HepG2 (cell line): Measurements from ENCODE around the gene ASNS. TPM values are rescaled to one million over a fixed set of nuclear protein-coding genes. Genes with fewer than 3 reads are reported as not detected.

ENCODE experiments used
- ATAC-seq: fragments of 200-7000 bp; cut with Tn5 transposase; 3 replicates; pipeline ENCODE4 v1.9.1; 2020; ENCODE audit warnings: mild to moderate bottlenecking, moderate library complexity
- BruUV-seq: library from RNA; stranded (reverse); fragments of 400-500 nt; replicated peaks from 2 replicates; lab custom pipeline; 2021; lab: Mats Ljungman, UMichigan
- CTCF ChIA-PET: fragments of 300-600 bp; formaldehyde crosslinking; extraction: SDS; loops from one replicate; lab custom pipeline; 2021; ENCODE audit warnings: low total read pairs, inconsistent platforms, low intra/inter-chr PET ratio; lab: Yijun Ruan, JAX
- POLR2A ChIA-PET: fragments of 350-600 bp; sonication (Branson Sonifier 250); formaldehyde crosslinking; loops from one replicate; lab custom pipeline; 2020; ENCODE audit warnings: antibody characterized with exemption, inconsistent platforms; lab: Yijun Ruan, JAX
- DNase-seq: peaks from one replicate; pipeline ENCODE4 v3.0.0-alpha.2; 2015; ENCODE audit warnings: low spot score
- FAIRE-seq: peaks from 3 replicates; lab custom pipeline; 2011; peaks lifted over from hg19 to GRCh38; lab: Jason Lieb, UNC
- H2AFZ ChIP-seq: one replicate; pipeline ENCODE4 v1.6.1; 2011; ENCODE audit warnings: low read length, inconsistent platforms
- H3K27ac ChIP-seq: fragments of 300-600 bp; 3 replicates; pipeline ENCODE4 v1.8.0; 2011; ENCODE audit warnings: mixed run types, mild to moderate bottlenecking, mixed read lengths, low read length, inconsistent platforms; ENCODE audit not compliant: insufficient read depth; ENCODE audit errors: extremely low read length
- H3K27me3 ChIP-seq, 2 experiments: fragments of 200-600 bp in 1 of 2; 2 replicates in 1 of 2; 3 replicates in 1 of 2; pipeline versions ENCODE4 v1.6.0 to v1.8.0; 2011; ENCODE audit warnings: low read length in 2 of 2, mild to moderate bottlenecking in 2 of 2, moderate library complexity in 2 of 2, inconsistent platforms in 1 of 2; ENCODE audit not compliant: insufficient read depth in 2 of 2, control insufficient read depth in 1 of 2
- H3K36me3 ChIP-seq, 2 experiments: fragments of 200-600 bp in 1 of 2; replicated peaks in 1 of 2; 2 replicates in 1 of 2; 3 replicates in 1 of 2; pipeline versions ENCODE4 v1.5.1 to v1.8.0; 2011; ENCODE audit warnings: low read length in 2 of 2, inconsistent platforms in 1 of 2; ENCODE audit not compliant: insufficient read depth in 2 of 2, control insufficient read depth in 1 of 2
- H3K4me1 ChIP-seq: 2 replicates; pipeline ENCODE4 v1.5.1; 2012; ENCODE audit warnings: low read length, inconsistent platforms; ENCODE audit not compliant: insufficient read depth
- H3K4me2 ChIP-seq: 2 replicates; pipeline ENCODE4 v1.6.0; 2011; ENCODE audit warnings: low read depth, low read length, inconsistent platforms
- H3K4me3 ChIP-seq, 3 experiments: fragments of 200-600 bp in 1 of 3; sonication (generic), shearing (Covaris generic) in 1 of 3; replicated peaks in 1 of 3; 2 replicates each; pipeline ENCODE4 v1.5.1; 2011 to 2016; ENCODE audit warnings: low read length in 3 of 3, inconsistent platforms in 2 of 3, low read depth in 2 of 3, mild to moderate bottlenecking in 2 of 3, control low read depth in 1 of 3, mixed read lengths in 1 of 3; ENCODE audit not compliant: insufficient read depth in 1 of 3
- H3K79me2 ChIP-seq: one replicate; pipeline ENCODE4 v1.6.1; 2011; ENCODE audit warnings: low read length, inconsistent platforms; ENCODE audit not compliant: insufficient read depth
- H3K9ac ChIP-seq: 2 replicates; pipeline ENCODE4 v1.6.0; 2011; ENCODE audit warnings: mild to moderate bottlenecking, low read depth, low read length, inconsistent platforms; ENCODE audit not compliant: insufficient read depth
- H3K9me3 ChIP-seq: 2 replicates; pipeline ENCODE4 v1.5.1; 2012; ENCODE audit warnings: mild to moderate bottlenecking, low read length
- H4K20me1 ChIP-seq: 2 replicates; pipeline ENCODE4 v1.6.0; 2011; ENCODE audit warnings: inconsistent platforms, mild to moderate bottlenecking, low read length, moderate library complexity; ENCODE audit not compliant: insufficient read depth
- DRAP1 ChIP-seq: IDR thresholded peaks from 2 replicates; pipeline ENCODE4 v1.6.1; 2016; ENCODE audit warnings: missing genetic modification reagents, missing compliant biosample characterization
- E2F1 ChIP-seq: sonication (generic); formaldehyde crosslinking; IDR thresholded peaks from 2 replicates; pipeline ENCODE4 v1.5.0; 2020; ENCODE audit warnings: missing genetic modification reagents
- ELF4 ChIP-seq: sonication (generic); formaldehyde crosslinking; IDR thresholded peaks from 2 replicates; pipeline ENCODE4 v1.5.0; 2020; ENCODE audit warnings: missing genetic modification reagents, mild to moderate bottlenecking, moderate library complexity, borderline replicate concordance
- JUNB ChIP-seq: sonication (generic); formaldehyde crosslinking; IDR thresholded peaks from 2 replicates; pipeline ENCODE4 v1.8.0; 2022; ENCODE audit warnings: missing genetic modification reagents, mild to moderate bottlenecking, borderline replicate concordance
- MED1 ChIP-seq: sonication (generic); formaldehyde crosslinking; IDR thresholded peaks from 2 replicates; pipeline ENCODE4 v1.4.0; 2020; ENCODE audit warnings: missing genetic modification reagents
- NKX3-1 ChIP-seq: sonication (generic); formaldehyde crosslinking; IDR thresholded peaks from 2 replicates; pipeline ENCODE4 v1.5.0; 2020; ENCODE audit warnings: missing genetic modification reagents
- PHF20 ChIP-seq: sonication (generic); formaldehyde crosslinking; IDR thresholded peaks from 2 replicates; pipeline ENCODE4 v1.5.0; 2020; ENCODE audit warnings: mild to moderate bottlenecking, missing genetic modification reagents
- SOX13 ChIP-seq, 3 experiments: fragments of 450-650 bp in 1 of 3; sonication (generic) in 1 of 3; formaldehyde crosslinking in 1 of 3; IDR thresholded peaks in 2 of 3; conservative IDR thresholded peaks in 1 of 3; 2 replicates each; pipeline versions ENCODE4 v1.5.0 to v1.6.1; 2016 to 2020; ENCODE audit warnings: antibody characterized with exemption in 1 of 3, mild to moderate bottlenecking in 1 of 3, missing compliant biosample characterization in 1 of 3, missing genetic modification reagents in 1 of 3, moderate library complexity in 1 of 3
- STAT5B ChIP-seq: sonication (generic); formaldehyde crosslinking; IDR thresholded peaks from 2 replicates; pipeline ENCODE4 v1.4.0; 2020; ENCODE audit warnings: missing genetic modification reagents
- ZBTB7B ChIP-seq: sonication (generic); formaldehyde crosslinking; IDR thresholded peaks from 2 replicates; pipeline ENCODE4 v1.4.0; 2020; ENCODE audit warnings: missing genetic modification reagents
- ZNF234 ChIP-seq: sonication (generic); formaldehyde crosslinking; conservative IDR thresholded peaks from 2 replicates; pipeline ENCODE4 v1.5.1; 2020; ENCODE audit warnings: mild to moderate bottlenecking, missing genetic modification reagents
- ZNF441 ChIP-seq: sonication (generic); formaldehyde crosslinking; IDR thresholded peaks from 2 replicates; pipeline ENCODE4 v1.7.0; 2021; ENCODE audit warnings: missing genetic modification reagents, borderline replicate concordance
- ZNF543 ChIP-seq: sonication (generic); formaldehyde crosslinking; IDR thresholded peaks from 2 replicates; pipeline ENCODE4 v1.4.0; 2020; ENCODE audit warnings: mild to moderate bottlenecking, missing genetic modification reagents
- WGBS: methylation state at CpG from one replicate; pipeline ENCODE4 v1.1.6; 2017; ENCODE audit warnings: low lambda C conversion rate; 5-methylcytosine and 5-hydroxymethylcytosine counted together
- in situ Hi-C: cut with HindIII; loops from 2 replicates; pipeline ENCODE4 v1.10.0; 2017; ENCODE audit warnings: low pct_unique_long_range_greater_than_20kb; ENCODE audit not compliant: extremely low pct_ligation_motif_present
- intact Hi-C: fragments of 100-400 bp; cut with micrococcal nuclease; formaldehyde crosslinking; loops from one replicate; pipeline ENCODE4 v1.10.0; 2022; ENCODE audit not compliant: unreplicated experiment
- polyA plus RNA-seq, 8 experiments: library from polyadenylated mRNA; depleted of rRNA in 3 of 8; stranded (reverse) in 7 of 8; unstranded in 1 of 8; fragments of >200 nt; fragmentation: Illumina TruSeq in 4 of 8; extraction: Trizol in 4 of 8; gene quantifications; 2 replicates each; pipeline versions ENCODE4 v1.2.1 to v1.2.3, GENCODE V29; 2011 to 2016; ENCODE audit warnings: low read depth in 4 of 8, missing spikeins in 1 of 8, mixed read lengths in 1 of 8; ENCODE audit not compliant: insufficient read depth in 1 of 8
- total RNA-seq, 5 experiments: library from RNA; depleted of rRNA; stranded (reverse); fragments of >200 nt; fragmentation: Illumina TruSeq; extraction: Trizol; gene quantifications; 2 replicates each; pipeline ENCODE4 v1.2.3, GENCODE V29; 2016; ENCODE audit warnings: low read depth in 1 of 5

ASNS gene
- total and polyA plus RNA-seq, 2 of the 13 experiments (the other 11 are each of a cell fraction or from before 2014, with no cell fraction given): 55.0 to 75.1 TPM

GRCh38 chr7:97871659-97872024 lies 566 bp downstream of the ASNS start:
- Histone ChIP-seq H3K79me2 (peaks cover 8% of the 10 kb centered on the region), H3K27ac (peak overlapping the region; percentile 64), H3K9me3 (no peaks in the 10 kb centered on the region), H3K36me3 (peaks cover 2 to 29% of the 10 kb centered on the region in 2 experiments; a peak in 4 of 5 replicates), H3K27me3 (no peaks in the 10 kb centered on the region; a peak in 1 of 5 replicates), H3K9ac (peak overlapping the region; percentile 80)
- 0% methylated on average over 7 of the region's 21 CpGs for WGBS
- POLR2A ChIA-PET: interaction anchor here (1.2 to 1.4 kb wide), 6 partner anchors 7 to 865 kb away, joined by 3 to 5 read pairs (median 4); no protein-coding TSS in a partner anchor
- no peak for FAIRE-seq
- ATAC-seq: peak; percentile 58
- intact Hi-C loops: loop anchor here (5.0 kb wide), 1 partner anchor 1549 kb away; the partner anchor contains the start of gene SLC25A13
- CTCF ChIA-PET: no interaction called here
- no peak for TF ChIP-seq ZNF441 (CRISPR knock-in tag)
- TF ChIP-seq JUNB (CRISPR knock-in tag): no peak
- no peak for TF ChIP-seq ELF4
- 0 out of 2 replicates have a peak, but pooled peaks have one; percentile 22 for TF ChIP-seq ZBTB7B (CRISPR knock-in tag)
- no peak for TF ChIP-seq STAT5B (CRISPR knock-in tag)
- no peak for TF ChIP-seq E2F1 (CRISPR knock-in tag)
- TF ChIP-seq ZNF234 (CRISPR knock-in tag): 0 out of 2 replicates have a peak, but pooled peaks have one; percentile 34
- TF ChIP-seq MED1: no peak
- no peak for TF ChIP-seq DRAP1 (CRISPR knock-in tag)
- TF ChIP-seq ZNF543: 0 out of 2 replicates have a peak, but pooled peaks have one; percentile 17
- no peak for TF ChIP-seq NKX3-1 (CRISPR knock-in tag)
- TF ChIP-seq PHF20 (CRISPR knock-in tag): no peak
- no peak for TF ChIP-seq SOX13 (IDR thresholded peaks at IDR 0.05)
- TF ChIP-seq SOX13 (CRISPR knock-in tag; conservative IDR thresholded peaks at IDR 0.05 in 1 of 2, IDR thresholded peaks at IDR 0.05 in 1 of 2): no peak
- TF ChIP-seq, all 625 proteins: peak for 3
- Histone ChIP-seq H4K20me1 (peaks cover 7% of the 10 kb centered on the region; the same call in 1 of the 2 replicates), H3K4me1 (peaks cover 37% of the 10 kb centered on the region), H3K4me3 (peak overlapping the region; percentile 80 to 97 (median 85)), H3K4me2 (peak overlapping the region; percentile 90), H2AFZ (no peak overlapping the region)
- BruUV-seq: no TSS peak
- in situ Hi-C loops: no loop called here
- DNase-seq: no peak
